ENCODE measurements around the gene KCNK7.

The KCNK7 gene

GRCh38 chr11:65554842-65555430 lies 40.7 kb downstream of the KCNK7 start:
- Histone ChIP-seq H3K9me3 (ENCODE audit: low read length) (no peaks in the 10 kb centered on the region), H3K4me3 (ENCODE audit: low read length) (no peak overlapping the region)

GRCh38 chr11:65554057-65554818 lies 41.4 kb downstream of the KCNK7 start:
- Histone ChIP-seq H3K4me3 (ENCODE audit: low read length) (no peak overlapping the region), H3K36me3 (ENCODE audit: insufficient read depth, low read length) (no peaks in the 10 kb centered on the region), H2AFZ (ENCODE audit: low read depth, low read length) (no peak overlapping the region), H3K4me1 (ENCODE audit: insufficient read depth, low read length) (peaks cover 24% of the 10 kb centered on the region), H3K27me3 (ENCODE audit: insufficient read depth, low read length) (no peaks in the 10 kb centered on the region), H3K9me3 (ENCODE audit: low read length) (no peaks in the 10 kb centered on the region)

More at GRCh38 chr11:65554842-65555430, 40.7 kb downstream of the KCNK7 start:
- Histone ChIP-seq H2AFZ (ENCODE audit: low read depth, low read length) (no peak overlapping the region), H3K36me3 (ENCODE audit: insufficient read depth, low read length) (no peaks in the 10 kb centered on the region), H3K4me1 (ENCODE audit: insufficient read depth, low read length) (peaks cover 29% of the 10 kb centered on the region), H3K27me3 (ENCODE audit: insufficient read depth, low read length) (no peaks in the 10 kb centered on the region)

DNA sequence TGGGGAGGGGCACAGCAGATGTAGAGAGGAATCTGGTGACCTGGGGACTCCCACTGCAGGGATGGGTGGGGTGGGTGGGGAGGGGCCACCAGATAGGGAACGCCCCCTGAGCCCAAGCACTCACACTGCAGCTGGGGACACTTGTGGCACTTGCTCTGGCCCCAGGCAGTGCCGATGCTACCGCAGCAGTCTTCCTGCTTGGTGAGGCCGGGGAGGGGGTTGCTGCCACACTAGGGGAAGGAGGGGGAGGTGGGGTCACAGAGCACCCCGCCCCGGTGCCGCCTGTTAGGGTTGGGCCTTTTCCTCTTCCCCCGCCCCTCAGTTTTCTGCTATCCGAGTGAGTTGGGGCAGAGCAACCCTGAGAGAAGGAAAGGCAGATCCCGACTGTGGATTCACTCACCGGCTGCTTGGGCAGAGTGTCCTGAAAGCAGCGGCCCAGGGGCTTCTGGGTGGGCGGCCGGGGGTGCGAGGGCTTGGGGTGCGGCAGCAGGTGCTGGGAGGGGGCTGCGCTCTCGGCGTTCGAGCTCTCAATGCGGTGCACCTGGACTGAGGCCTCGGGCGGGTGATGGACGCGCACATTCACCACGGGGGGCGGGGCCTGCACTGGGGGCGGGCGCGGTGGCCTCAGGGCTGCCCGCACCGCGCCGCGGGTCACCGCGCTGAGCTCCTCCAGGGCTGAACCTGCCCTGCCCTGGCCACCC lies 42.1 kb downstream of the KCNK7 start:
- H2AFZ ChIP-seq (ENCODE audit: low read depth, low read length), result no peak overlapping the region

GRCh38 chr11:65552388-65552951 lies 43.1 kb downstream of the KCNK7 start:
- Histone ChIP-seq H3K4me3 (ENCODE audit: low read length) (no peak overlapping the region), H3K4me1 (ENCODE audit: insufficient read depth, low read length) (peaks cover 17% of the 10 kb centered on the region), H2AFZ (ENCODE audit: low read depth, low read length) (no peak overlapping the region), H3K9me3 (ENCODE audit: low read length) (no peaks in the 10 kb centered on the region), H3K36me3 (ENCODE audit: insufficient read depth, low read length) (no peaks in the 10 kb centered on the region), H3K27me3 (ENCODE audit: insufficient read depth, low read length) (no peaks in the 10 kb centered on the region)

More for the DNA sequence above, 42.1 kb downstream of the KCNK7 start:
- Histone ChIP-seq H3K36me3 (ENCODE audit: insufficient read depth, low read length) (no peaks in the 10 kb centered on the region), H3K27me3 (ENCODE audit: insufficient read depth, low read length) (no peaks in the 10 kb centered on the region), H3K9me3 (ENCODE audit: low read length) (no peaks in the 10 kb centered on the region), H3K4me1 (ENCODE audit: insufficient read depth, low read length) (peaks cover 18% of the 10 kb centered on the region), H3K4me3 (ENCODE audit: low read length) (no peak overlapping the region)

- Histone ChIP-seq H3K36me3 (ENCODE audit: insufficient read depth, low read length) (no peaks in the 10 kb centered on the region), H3K4me3 (ENCODE audit: low read length) (no peak overlapping the region), H3K9me3 (ENCODE audit: low read length) (no peaks in the 10 kb centered on the region), H3K4me1 (ENCODE audit: insufficient read depth, low read length) (peaks cover 12% of the 10 kb centered on the region), H2AFZ (ENCODE audit: low read depth, low read length) (no peak overlapping the region), H3K27me3 (ENCODE audit: insufficient read depth, low read length) (no peaks in the 10 kb centered on the region)
These were observed 43.8 kb downstream of the KCNK7 start for GRCh38 chr11:65551572-65552387.

DNA sequence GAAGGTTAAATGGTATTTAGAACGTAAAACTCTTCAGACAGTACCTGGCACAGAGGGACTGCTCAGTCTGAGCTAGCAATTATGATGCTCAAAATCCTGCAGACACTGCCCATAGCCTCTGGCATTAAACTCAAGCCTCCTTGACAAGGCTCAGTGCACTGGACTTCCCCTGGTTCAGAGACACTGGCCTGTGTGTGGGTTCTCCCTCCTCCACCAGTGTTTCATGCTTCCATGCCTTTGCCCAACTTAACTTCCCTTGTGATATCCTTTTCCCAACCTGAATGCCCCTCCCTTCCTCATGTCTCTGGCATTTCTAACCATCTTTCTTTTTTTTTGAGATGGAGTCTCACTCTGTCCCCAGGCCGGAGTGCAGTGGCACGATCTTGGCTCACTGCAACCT lies 46.5 kb downstream of the KCNK7 start:
- Histone ChIP-seq H3K27me3 (ENCODE audit: insufficient read depth, low read length) (no peaks in the 10 kb centered on the region), H3K36me3 (ENCODE audit: insufficient read depth, low read length) (no peaks in the 10 kb centered on the region), H3K4me3 (ENCODE audit: low read length) (no peak overlapping the region), H3K4me1 (ENCODE audit: insufficient read depth, low read length) (no peaks in the 10 kb centered on the region), H3K9me3 (ENCODE audit: low read length) (no peaks in the 10 kb centered on the region), H2AFZ (ENCODE audit: low read depth, low read length) (no peak overlapping the region)

GRCh38 chr11:65548395-65548794 lies 47.2 kb downstream of the KCNK7 start:
- Histone ChIP-seq H3K4me3 (ENCODE audit: low read length) (no peak overlapping the region), H3K36me3 (ENCODE audit: insufficient read depth, low read length) (peaks cover under 1% of the 10 kb centered on the region), H2AFZ (ENCODE audit: low read depth, low read length) (no peak overlapping the region), H3K9me3 (ENCODE audit: low read length) (no peaks in the 10 kb centered on the region), H3K4me1 (ENCODE audit: insufficient read depth, low read length) (no peaks in the 10 kb centered on the region), H3K27me3 (ENCODE audit: insufficient read depth, low read length) (no peaks in the 10 kb centered on the region)

DNA sequence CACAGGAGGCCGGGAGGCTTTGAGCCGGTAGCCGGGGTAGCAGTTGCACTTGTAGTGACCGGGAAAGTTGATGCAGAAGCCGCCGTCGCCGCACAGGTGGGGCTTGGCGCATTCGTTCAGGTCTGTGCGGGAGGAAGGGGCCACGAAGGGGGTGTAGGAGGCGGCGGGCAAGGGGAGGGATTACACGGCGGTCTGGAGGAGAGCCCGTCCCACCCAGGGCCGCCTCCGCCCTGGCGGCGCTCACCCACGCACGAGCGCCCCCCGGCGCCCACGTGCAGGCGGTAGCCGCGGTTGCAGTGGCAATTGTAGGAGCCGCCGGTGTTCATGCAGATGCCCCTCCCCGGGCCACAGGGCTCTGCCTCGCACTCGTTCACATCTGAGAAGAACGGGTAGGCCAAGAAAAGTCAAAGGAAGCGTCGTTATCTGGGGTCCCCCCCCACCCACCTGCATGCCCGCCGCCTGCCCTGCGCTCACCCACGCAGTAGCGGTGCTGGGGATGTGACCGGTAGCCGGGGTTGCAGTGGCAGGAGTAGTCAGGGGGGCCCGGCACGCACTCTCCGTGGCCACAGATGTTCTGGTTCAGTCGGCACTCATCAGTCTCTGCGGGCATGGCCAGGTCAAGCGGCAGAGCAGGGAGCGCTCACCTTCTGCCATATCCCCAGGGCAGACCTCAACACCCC lies 48.0 kb downstream of the KCNK7 start:
- no peak overlapping the region for H2AFZ ChIP-seq (ENCODE audit: low read depth, low read length)
- H3K4me3 ChIP-seq (ENCODE audit: low read length), result no peak overlapping the region
- H3K4me1 ChIP-seq (ENCODE audit: insufficient read depth, low read length), result no peaks in the 10 kb centered on the region
- peaks cover 5% of the 10 kb centered on the region for H3K36me3 ChIP-seq (ENCODE audit: insufficient read depth, low read length)
- H3K9me3 ChIP-seq (ENCODE audit: low read length), result no peaks in the 10 kb centered on the region
- no peaks in the 10 kb centered on the region for H3K27me3 ChIP-seq (ENCODE audit: insufficient read depth, low read length)

- H3K27me3 ChIP-seq (ENCODE audit: insufficient read depth, low read length), result no peaks in the 10 kb centered on the region
- H3K9me3 ChIP-seq (ENCODE audit: low read length), result no peaks in the 10 kb centered on the region
- no peak overlapping the region for H3K4me3 ChIP-seq (ENCODE audit: low read length)
- H3K4me1 ChIP-seq (ENCODE audit: insufficient read depth, low read length), result no peaks in the 10 kb centered on the region
- no peak overlapping the region for H2AFZ ChIP-seq (ENCODE audit: low read depth, low read length)
- H3K36me3 ChIP-seq (ENCODE audit: insufficient read depth, low read length), result peaks cover 5% of the 10 kb centered on the region
These were observed 49.2 kb downstream of the KCNK7 start for GRCh38 chr11:65546217-65546958.

- Histone ChIP-seq H3K9me3 (ENCODE audit: low read length) (no peaks in the 10 kb centered on the region), H3K27me3 (ENCODE audit: insufficient read depth, low read length) (no peaks in the 10 kb centered on the region), H3K4me1 (ENCODE audit: insufficient read depth, low read length) (no peaks in the 10 kb centered on the region), H3K4me3 (ENCODE audit: low read length) (no peak overlapping the region), H2AFZ (ENCODE audit: low read depth, low read length) (no peak overlapping the region), H3K36me3 (ENCODE audit: insufficient read depth, low read length) (peaks cover 5% of the 10 kb centered on the region)
These were observed 49.8 kb downstream of the KCNK7 start for GRCh38 chr11:65545853-65546216.

Data from neuron (in vitro differentiated cells).